ENCODE results near the gene TAGLN3. TPM values are rescaled to one million over a fixed set of nuclear protein-coding genes. Genes with fewer than 3 reads are reported as not detected.

Gene TAGLN3
- total RNA-seq, 2 donors from 2014 or later = 3.2 TPM; not detected in 1

DNA sequence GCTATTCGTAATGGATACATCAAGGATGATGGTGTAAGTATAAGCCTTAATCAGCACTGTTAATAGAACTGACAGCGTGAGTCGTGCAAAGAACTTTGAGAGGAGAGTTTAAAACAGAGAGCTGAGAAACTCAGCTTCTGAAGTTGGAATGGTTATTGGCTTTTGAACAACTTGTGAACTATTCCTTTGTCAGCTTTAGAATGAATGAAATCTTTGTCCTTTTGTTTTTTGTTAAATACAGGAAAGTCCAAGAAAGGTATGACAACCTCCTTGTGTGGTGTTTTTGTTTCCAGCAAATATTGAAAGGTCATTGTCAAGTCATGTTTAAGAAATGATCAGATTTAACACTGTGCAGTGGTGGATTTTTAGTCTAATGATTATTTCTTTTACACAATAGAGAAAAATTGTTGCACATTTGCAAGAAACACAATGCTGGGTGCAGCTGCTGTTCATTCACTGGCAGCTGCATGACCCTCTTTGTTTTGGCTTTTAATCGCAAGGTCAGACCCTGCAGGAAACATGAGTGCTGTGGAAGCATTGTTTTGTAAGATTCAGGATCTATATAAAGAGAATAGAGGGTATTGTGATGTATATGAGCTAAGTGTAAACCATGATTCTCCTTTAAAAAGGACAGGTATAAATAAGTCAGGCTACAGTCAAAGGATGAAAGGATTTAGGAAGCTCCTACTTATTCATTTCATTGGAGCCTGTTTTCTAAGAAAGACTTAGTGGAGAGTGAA lies 41.6 kb upstream of the TAGLN3 start:
- Histone ChIP-seq H3K27ac (no peak overlapping the region), H3K4me3 (no peak overlapping the region), H3K9me3 (no peaks in the 10 kb centered on the region), H3K27me3 (replicated peaks; ENCODE audit: insufficient read depth) (no peaks in the 10 kb centered on the region), H3K36me3 (no peaks in the 10 kb centered on the region), H3K4me1 (replicated peaks) (no peaks in the 10 kb centered on the region)
- no peak for DNase-seq (ENCODE audit: low spot score)
- WGBS = 44% methylated on average over 4 of the region's 4 CpGs
- TF ChIP-seq POLR2AphosphoS5 (IDR thresholded peaks at IDR 0.05) = no peak
- no peak for TF ChIP-seq POLR2A (IDR thresholded peaks at IDR 0.05)
- TF ChIP-seq, protein P1, sequence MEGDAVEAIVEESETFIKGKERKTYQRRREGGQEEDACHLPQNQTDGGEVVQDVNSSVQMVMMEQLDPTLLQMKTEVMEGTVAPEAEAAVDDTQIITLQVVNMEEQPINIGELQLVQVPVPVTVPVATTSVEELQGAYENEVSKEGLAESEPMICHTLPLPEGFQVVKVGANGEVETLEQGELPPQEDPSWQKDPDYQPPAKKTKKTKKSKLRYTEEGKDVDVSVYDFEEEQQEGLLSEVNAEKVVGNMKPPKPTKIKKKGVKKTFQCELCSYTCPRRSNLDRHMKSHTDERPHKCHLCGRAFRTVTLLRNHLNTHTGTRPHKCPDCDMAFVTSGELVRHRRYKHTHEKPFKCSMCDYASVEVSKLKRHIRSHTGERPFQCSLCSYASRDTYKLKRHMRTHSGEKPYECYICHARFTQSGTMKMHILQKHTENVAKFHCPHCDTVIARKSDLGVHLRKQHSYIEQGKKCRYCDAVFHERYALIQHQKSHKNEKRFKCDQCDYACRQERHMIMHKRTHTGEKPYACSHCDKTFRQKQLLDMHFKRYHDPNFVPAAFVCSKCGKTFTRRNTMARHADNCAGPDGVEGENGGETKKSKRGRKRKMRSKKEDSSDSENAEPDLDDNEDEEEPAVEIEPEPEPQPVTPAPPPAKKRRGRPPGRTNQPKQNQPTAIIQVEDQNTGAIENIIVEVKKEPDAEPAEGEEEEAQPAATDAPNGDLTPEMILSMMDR (IDR thresholded peaks at IDR 0.05) = no peak
- intact Hi-C loops (cut with DNase I) = no loop called here

DNA sequence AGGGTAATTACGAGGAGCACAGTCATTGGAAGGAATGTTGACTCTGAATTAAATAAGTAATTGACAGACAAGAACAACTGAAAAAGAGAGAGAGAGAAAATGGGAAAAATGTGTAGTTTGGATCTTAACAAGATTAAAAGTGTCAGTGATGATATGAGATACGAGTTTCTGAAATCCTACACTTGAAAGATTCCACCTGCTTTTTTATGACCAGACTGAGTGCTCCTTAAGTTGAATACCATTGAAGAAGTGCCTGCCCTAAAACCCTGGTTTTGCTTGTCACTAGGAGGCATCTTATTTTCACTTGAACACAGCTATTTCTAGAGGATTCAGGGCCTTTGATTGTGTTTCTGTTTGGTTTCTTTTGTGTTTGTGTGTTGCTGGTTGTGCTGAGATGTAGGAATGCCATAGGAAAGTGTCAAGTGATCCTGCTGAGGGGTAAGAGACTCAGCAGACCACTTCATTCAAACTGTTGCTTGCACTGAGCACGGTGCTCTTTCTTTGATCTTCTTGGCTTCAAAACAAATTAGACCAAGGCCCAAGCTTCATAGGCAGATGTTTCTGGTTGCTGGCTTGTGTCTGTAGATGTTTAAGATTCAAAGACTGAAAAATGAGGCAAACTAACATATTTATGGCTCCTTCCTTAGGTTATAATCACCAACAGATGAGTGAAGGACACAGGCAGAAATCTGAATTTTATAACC lies 37.1 kb upstream of the TAGLN3 start:
- Histone ChIP-seq H3K9me3 (no peaks in the 10 kb centered on the region), H3K4me1 (replicated peaks) (no peaks in the 10 kb centered on the region), H3K27ac (no peak overlapping the region), H3K36me3 (no peaks in the 10 kb centered on the region), H3K27me3 (replicated peaks; ENCODE audit: insufficient read depth) (no peaks in the 10 kb centered on the region), H3K4me3 (no peak overlapping the region)
- no peak for TF ChIP-seq POLR2A (IDR thresholded peaks at IDR 0.05)
- TF ChIP-seq, protein P1 (IDR thresholded peaks at IDR 0.05) = no peak
- no peak for TF ChIP-seq POLR2AphosphoS5 (IDR thresholded peaks at IDR 0.05)
- whole genome bisulfite sequencing = 67% methylated on average over 3 of the region's 3 CpGs
- intact Hi-C loops (cut with DNase I) = no loop called here
- DNase-seq (ENCODE audit: low spot score) = no peak

DNA sequence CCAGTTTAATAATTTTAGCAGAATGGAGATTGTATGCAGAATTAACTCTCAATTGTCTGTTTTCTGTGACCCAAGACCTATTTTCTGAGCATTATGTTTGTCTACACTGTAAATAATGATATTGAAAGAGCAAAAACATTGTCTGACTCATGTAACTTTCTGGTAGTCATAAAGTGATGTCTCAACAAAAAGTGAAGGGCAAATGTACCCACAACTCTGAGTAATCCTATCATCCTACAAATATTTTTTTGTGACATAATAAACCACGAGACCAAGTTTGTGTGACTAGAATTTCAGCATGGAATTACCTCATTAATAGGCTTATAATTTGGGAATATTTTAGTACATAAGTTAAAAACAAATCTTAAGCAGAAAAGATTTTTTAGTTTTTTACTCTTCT lies 35.3 kb upstream of the TAGLN3 start:
- Histone ChIP-seq H3K36me3 (no peaks in the 10 kb centered on the region), H3K27ac (no peak overlapping the region), H3K4me1 (replicated peaks) (no peaks in the 10 kb centered on the region), H3K9me3 (no peaks in the 10 kb centered on the region), H3K4me3 (no peak overlapping the region), H3K27me3 (replicated peaks; ENCODE audit: insufficient read depth) (no peaks in the 10 kb centered on the region)
- WGBS = 64% methylated on average over 1 of the region's 1 CpG
- TF ChIP-seq POLR2A (IDR thresholded peaks at IDR 0.05) = no peak
- DNase-seq (ENCODE audit: low spot score) = no peak
- intact Hi-C loops (cut with DNase I) = no loop called here

DNA sequence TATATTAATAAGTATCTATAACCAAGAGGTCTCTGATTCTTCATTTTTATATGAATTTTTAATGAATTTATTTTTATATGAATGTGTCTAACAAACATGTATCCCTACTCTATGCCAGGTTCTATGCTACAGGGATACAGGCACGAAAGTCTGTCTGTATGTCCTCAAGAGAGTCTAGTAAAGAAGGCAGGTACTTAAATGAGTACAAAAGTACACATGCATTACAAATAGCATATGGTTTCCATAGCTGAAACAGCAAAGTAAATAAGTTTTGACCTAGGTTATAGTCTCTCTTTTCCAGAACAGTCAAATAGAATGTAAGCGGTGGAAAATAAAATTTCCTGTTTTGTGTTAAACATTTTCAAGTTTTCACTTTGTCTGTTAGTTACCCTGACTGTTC lies 33.2 kb upstream of the TAGLN3 start:
- Histone ChIP-seq H3K4me3 (no peak overlapping the region), H3K9me3 (no peaks in the 10 kb centered on the region), H3K27me3 (replicated peaks; ENCODE audit: insufficient read depth) (no peaks in the 10 kb centered on the region), H3K36me3 (no peaks in the 10 kb centered on the region), H3K27ac (no peak overlapping the region), H3K4me1 (replicated peaks) (no peaks in the 10 kb centered on the region)
- 91% methylated on average over 2 of the region's 2 CpGs for WGBS
- DNase-seq (ENCODE audit: low spot score) = no peak
- intact Hi-C loops (cut with DNase I) = no loop called here
- TF ChIP-seq, protein P1 (IDR thresholded peaks at IDR 0.05) = no peak
- no peak for TF ChIP-seq POLR2A (IDR thresholded peaks at IDR 0.05)
- TF ChIP-seq POLR2AphosphoS5 (IDR thresholded peaks at IDR 0.05) = no peak

DNA sequence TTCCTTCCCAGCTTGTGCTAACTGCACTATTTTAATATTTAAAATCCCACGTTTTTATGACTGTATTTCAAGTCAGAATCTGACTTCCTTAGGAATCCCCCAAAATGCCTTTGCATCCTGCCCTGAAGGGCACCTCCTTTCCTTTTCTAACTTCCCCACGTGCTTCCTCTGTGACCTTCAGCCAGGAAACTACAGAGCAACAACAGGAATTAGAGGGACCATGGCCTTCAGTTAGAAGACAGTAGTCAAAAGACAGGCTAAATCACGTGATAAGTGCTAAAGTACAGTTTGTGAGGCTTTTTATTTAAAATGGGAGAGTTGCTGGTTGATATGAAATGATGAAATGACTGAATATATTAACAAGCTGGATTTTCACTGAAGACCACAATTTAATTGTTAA lies 31.7 kb upstream of the TAGLN3 start:
- H3K36me3 ChIP-seq = no peaks in the 10 kb centered on the region
- WGBS = 28% methylated on average over 3 of the region's 3 CpGs
- no peaks in the 10 kb centered on the region for H3K27me3 ChIP-seq (replicated peaks; ENCODE audit: insufficient read depth)
- H3K4me1 ChIP-seq (replicated peaks) = no peaks in the 10 kb centered on the region
- no peak for DNase-seq (ENCODE audit: low spot score)
- no peak overlapping the region for H3K4me3 ChIP-seq
- no peak overlapping the region for H3K27ac ChIP-seq
- H3K9me3 ChIP-seq = no peaks in the 10 kb centered on the region
- TF ChIP-seq POLR2AphosphoS5 (IDR thresholded peaks at IDR 0.05) = no peak
- TF ChIP-seq, protein P1 (IDR thresholded peaks at IDR 0.05) = no peak
- no peak for TF ChIP-seq POLR2A (IDR thresholded peaks at IDR 0.05)
- intact Hi-C loops (cut with DNase I) = loop anchor here (2.0 kb wide), 2 partner anchors 106 to 250 kb away; no protein-coding TSS in a partner anchor
